ENCODE data around the gene ZNF254.
"Not testable (repeated sequence)": the region's sequence is repeated elsewhere in the genome, so short reads cannot be mapped to it uniquely, and the experiment has no call there.

Gene ZNF254

DNA sequence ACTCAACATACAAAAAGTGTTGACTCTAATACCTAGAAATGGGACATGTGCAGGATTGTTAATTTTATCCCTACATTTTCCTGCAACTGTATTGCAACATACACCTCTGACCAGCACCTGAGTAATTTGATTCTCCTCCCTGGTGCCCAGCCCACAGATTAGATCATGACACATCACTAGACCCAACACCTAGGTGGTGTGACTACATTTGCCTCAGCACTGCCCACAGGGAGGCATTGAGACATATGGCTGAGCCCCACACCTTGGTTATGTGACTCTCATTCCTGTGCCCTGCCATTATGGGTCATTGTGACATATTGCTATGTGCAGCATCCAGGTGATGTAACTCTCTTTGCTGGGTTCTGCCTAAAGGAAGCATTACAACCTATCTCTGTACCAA lies 13.2 kb upstream of the ZNF254 start:
- H3K9ac ChIP-seq (ENCODE audit: insufficient read length, low read depth), result no peak overlapping the region
- no peak overlapping the region for H3K4me3 ChIP-seq (ENCODE audit: insufficient read length, low read depth)
- peaks cover 36% of the 10 kb centered on the region for H3K9me3 ChIP-seq (ENCODE audit: insufficient read depth, low read length)
- H3K27me3 ChIP-seq (ENCODE audit: insufficient read depth, insufficient read length), result no peaks in the 10 kb centered on the region
- H3K36me3 ChIP-seq (ENCODE audit: insufficient read depth, insufficient read length, low read length), result peaks cover 62% of the 10 kb centered on the region
- H3K4me1 ChIP-seq (ENCODE audit: insufficient read depth, insufficient read length), result peaks cover 5% of the 10 kb centered on the region
- TF ChIP-seq ZNF274 (IDR thresholded peaks at IDR 0.05; ENCODE audit: low read depth, low read length), result no peak
- TF ChIP-seq YY1 (IDR thresholded peaks at IDR 0.05; ENCODE audit: insufficient read depth, insufficient read length), result no peak
- TF ChIP-seq SUZ12 (IDR thresholded peaks at IDR 0.05; ENCODE audit: extremely low read depth, insufficient read depth, insufficient read length), result no peak
- DNase-seq (ENCODE audit: low read depth, low spot score), result no peak

- peaks cover 36% of the 10 kb centered on the region for H3K9me3 ChIP-seq (ENCODE audit: insufficient read depth, low read length)
- H3K27me3 ChIP-seq (ENCODE audit: insufficient read depth, insufficient read length), result no peaks in the 10 kb centered on the region
- no peak for DNase-seq (ENCODE audit: low read depth, low spot score)
- peaks cover 65% of the 10 kb centered on the region for H3K36me3 ChIP-seq (ENCODE audit: insufficient read depth, insufficient read length, low read length)
- H3K4me3 ChIP-seq (ENCODE audit: insufficient read length, low read depth), result no peak overlapping the region
- no peak overlapping the region for H3K9ac ChIP-seq (ENCODE audit: insufficient read length, low read depth)
- H3K4me1 ChIP-seq (ENCODE audit: insufficient read depth, insufficient read length), result peaks cover 5% of the 10 kb centered on the region
- TF ChIP-seq SUZ12 (IDR thresholded peaks at IDR 0.05; ENCODE audit: extremely low read depth, insufficient read depth, insufficient read length), result no peak
- no peak for TF ChIP-seq YY1 (IDR thresholded peaks at IDR 0.05; ENCODE audit: insufficient read depth, insufficient read length)
- TF ChIP-seq ZNF274 (IDR thresholded peaks at IDR 0.05; ENCODE audit: low read depth, low read length), result no peak
Measured at GRCh38 chr19:24074720-24075454, 12.1 kb upstream of the ZNF254 start.

GRCh38 chr19:24075530-24075929 lies 11.5 kb upstream of the ZNF254 start:
- Histone ChIP-seq H3K9me3 (ENCODE audit: insufficient read depth, low read length) (peaks cover 36% of the 10 kb centered on the region), H3K36me3 (ENCODE audit: insufficient read depth, insufficient read length, low read length) (peaks cover 62% of the 10 kb centered on the region)
- not testable (repeated sequence) for H3K27me3 ChIP-seq (ENCODE audit: insufficient read depth, insufficient read length); H3K9ac ChIP-seq (ENCODE audit: insufficient read length, low read depth); H3K4me3 ChIP-seq (ENCODE audit: insufficient read length, low read depth); DNase-seq (ENCODE audit: low read depth, low spot score); H3K4me1 ChIP-seq (ENCODE audit: insufficient read depth, insufficient read length)

- TF ChIP-seq ZNF274 (IDR thresholded peaks at IDR 0.05; ENCODE audit: low read depth, low read length) (no peak), SUZ12 (IDR thresholded peaks at IDR 0.05; ENCODE audit: extremely low read depth, insufficient read depth, insufficient read length) (no peak), YY1 (IDR thresholded peaks at IDR 0.05; ENCODE audit: insufficient read depth, insufficient read length) (no peak)
- Histone ChIP-seq H3K36me3 (ENCODE audit: insufficient read depth, insufficient read length, low read length) (peaks cover 36% of the 10 kb centered on the region), H3K27me3 (ENCODE audit: insufficient read depth, insufficient read length) (no peaks in the 10 kb centered on the region), H3K9me3 (ENCODE audit: insufficient read depth, low read length) (peaks cover 32% of the 10 kb centered on the region), H3K4me3 (ENCODE audit: insufficient read length, low read depth) (no peak overlapping the region), H3K9ac (ENCODE audit: insufficient read length, low read depth) (no peak overlapping the region), H3K4me1 (ENCODE audit: insufficient read depth, insufficient read length) (peaks cover 5% of the 10 kb centered on the region)
- DNase-seq (ENCODE audit: low read depth, low spot score), result peak; percentile 49
Measured at GRCh38 chr19:24078680-24079079, 8.3 kb upstream of the ZNF254 start.

GRCh38 chr19:24081056-24081455 lies 5.9 kb upstream of the ZNF254 start:
- Histone ChIP-seq H3K4me1 (ENCODE audit: insufficient read depth, insufficient read length) (peaks cover 5% of the 10 kb centered on the region), H3K27me3 (ENCODE audit: insufficient read depth, insufficient read length) (no peaks in the 10 kb centered on the region), H3K4me3 (ENCODE audit: insufficient read length, low read depth) (no peak overlapping the region), H3K36me3 (ENCODE audit: insufficient read depth, insufficient read length, low read length) (peaks cover 21% of the 10 kb centered on the region), H3K9me3 (ENCODE audit: insufficient read depth, low read length) (peaks cover 8% of the 10 kb centered on the region; the same call in 1 of the 2 replicates), H3K9ac (ENCODE audit: insufficient read length, low read depth) (no peak overlapping the region)
- TF ChIP-seq SUZ12 (IDR thresholded peaks at IDR 0.05; ENCODE audit: extremely low read depth, insufficient read depth, insufficient read length) (no peak), ZNF274 (IDR thresholded peaks at IDR 0.05; ENCODE audit: low read depth, low read length) (no peak), YY1 (IDR thresholded peaks at IDR 0.05; ENCODE audit: insufficient read depth, insufficient read length) (no peak)
- no peak for DNase-seq (ENCODE audit: low read depth, low spot score)

GRCh38 chr19:24098359-24098758 lies 11.4 kb downstream of the ZNF254 start:
- no peaks in the 10 kb centered on the region for H3K9me3 ChIP-seq (ENCODE audit: insufficient read depth, low read length)
- H3K36me3 ChIP-seq (ENCODE audit: insufficient read depth, insufficient read length, low read length), result peaks cover 22% of the 10 kb centered on the region
- H3K9ac ChIP-seq (ENCODE audit: insufficient read length, low read depth), result no peak overlapping the region
- H3K4me1 ChIP-seq (ENCODE audit: insufficient read depth, insufficient read length), result no peaks in the 10 kb centered on the region
- no peaks in the 10 kb centered on the region for H3K27me3 ChIP-seq (ENCODE audit: insufficient read depth, insufficient read length)
- H3K4me3 ChIP-seq (ENCODE audit: insufficient read length, low read depth), result no peak overlapping the region
- no peak for DNase-seq (ENCODE audit: low read depth, low spot score)
- TF ChIP-seq ZNF274 (IDR thresholded peaks at IDR 0.05; ENCODE audit: low read depth, low read length), result no peak
- no peak for TF ChIP-seq SUZ12 (IDR thresholded peaks at IDR 0.05; ENCODE audit: extremely low read depth, insufficient read depth, insufficient read length)
- TF ChIP-seq YY1 (IDR thresholded peaks at IDR 0.05; ENCODE audit: insufficient read depth, insufficient read length), result no peak

DNA sequence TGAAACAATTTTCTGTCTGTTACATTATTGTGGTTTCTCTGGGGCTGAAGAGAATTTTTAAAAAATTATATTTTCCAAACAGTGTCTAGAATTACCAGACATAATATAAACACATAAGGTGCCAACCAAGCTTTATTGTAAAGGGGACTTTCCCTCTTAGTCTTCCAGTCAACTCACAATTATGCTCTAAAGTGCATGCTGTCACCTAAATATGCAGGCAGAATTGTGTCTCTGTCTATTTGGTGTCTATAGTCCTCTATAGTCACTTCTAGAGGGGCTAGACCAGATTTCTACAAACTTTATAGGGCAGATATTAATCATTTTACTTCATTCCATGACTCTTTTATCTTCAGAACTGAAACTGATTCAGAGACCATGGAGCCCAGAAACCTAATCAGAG lies 12.8 kb downstream of the ZNF254 start:
- no peak overlapping the region for H3K9ac ChIP-seq (ENCODE audit: insufficient read length, low read depth)
- H3K4me1 ChIP-seq (ENCODE audit: insufficient read depth, insufficient read length), result no peaks in the 10 kb centered on the region
- no peaks in the 10 kb centered on the region for H3K27me3 ChIP-seq (ENCODE audit: insufficient read depth, insufficient read length)
- DNase-seq (ENCODE audit: low read depth, low spot score), result no peak
- H3K4me3 ChIP-seq (ENCODE audit: insufficient read length, low read depth), result no peak overlapping the region
- no peaks in the 10 kb centered on the region for H3K9me3 ChIP-seq (ENCODE audit: insufficient read depth, low read length)
- TF ChIP-seq ZNF274 (IDR thresholded peaks at IDR 0.05; ENCODE audit: low read depth, low read length), result no peak
- TF ChIP-seq SUZ12 (IDR thresholded peaks at IDR 0.05; ENCODE audit: extremely low read depth, insufficient read depth, insufficient read length), result no peak
- TF ChIP-seq YY1 (IDR thresholded peaks at IDR 0.05; ENCODE audit: insufficient read depth, insufficient read length), result no peak
- H3K36me3 ChIP-seq (ENCODE audit: insufficient read depth, insufficient read length, low read length), result peaks cover 33% of the 10 kb centered on the region

DNA sequence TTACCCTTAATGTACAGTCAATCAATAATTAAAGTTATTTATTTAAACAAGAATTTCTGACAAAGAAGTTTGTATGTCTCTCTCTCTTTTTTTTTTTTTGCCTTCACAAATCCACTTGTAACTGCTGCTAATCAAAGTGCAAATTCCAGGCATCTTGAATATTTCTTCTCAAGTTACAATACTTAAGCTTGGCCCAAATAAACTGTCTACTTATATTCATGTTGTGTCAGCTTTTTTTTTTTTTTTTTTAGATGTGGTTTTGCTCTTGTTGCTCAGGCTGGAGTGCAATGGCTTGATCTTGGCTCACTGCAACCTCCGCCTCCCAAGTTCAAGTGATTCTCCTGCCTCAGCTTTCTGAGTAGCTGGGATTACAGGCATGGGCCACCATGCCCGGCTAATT lies 13.6 kb downstream of the ZNF254 start:
- H3K27me3 ChIP-seq (ENCODE audit: insufficient read depth, insufficient read length); DNase-seq (ENCODE audit: low read depth, low spot score); H3K9me3 ChIP-seq (ENCODE audit: insufficient read depth, low read length); H3K9ac ChIP-seq (ENCODE audit: insufficient read length, low read depth); H3K4me1 ChIP-seq (ENCODE audit: insufficient read depth, insufficient read length); H3K4me3 ChIP-seq (ENCODE audit: insufficient read length, low read depth): not testable (repeated sequence)
- H3K36me3 ChIP-seq (ENCODE audit: insufficient read depth, insufficient read length, low read length), result peaks cover 34% of the 10 kb centered on the region
